HCT116 (cell line): Measurements from ENCODE around the gene EZH2. TPM values are rescaled to one million over a fixed set of nuclear protein-coding genes. Genes with fewer than 3 reads are reported as not detected.

Experiments used
- ATAC-seq: fragments of 200-7000 bp; cut with Tn5 transposase; 2 replicates; pipeline ENCODE4 v1.9.1; 2020; ENCODE audit warnings: mild to moderate bottlenecking, moderate library complexity
- BruUV-seq: library from RNA; stranded (reverse); fragments of 400-500 nt; replicated peaks from 2 replicates; lab custom pipeline; 2021; lab: Mats Ljungman, UMichigan
- CTCF ChIA-PET: fragments of 300-600 bp; sonication (Branson Sonifier 250); formaldehyde crosslinking; loops from one replicate; lab custom pipeline; 2021; ENCODE audit warnings: antibody characterized with exemption; lab: Charles Lee
- POLR2A ChIA-PET: fragments of 300-600, 350-600 bp; sonication (Branson Sonifier 250); formaldehyde crosslinking; loops from one replicate; lab custom pipeline; 2021; ENCODE audit warnings: antibody characterized with exemption; lab: Charles Lee
- RAD21 ChIA-PET, 2 experiments: fragments of 300-600 bp; sonication (Branson Sonifier 250); formaldehyde crosslinking; loops; one replicate each; lab custom pipeline; 2023; ENCODE audit warnings: low total read pairs in 2 of 2; ENCODE audit not compliant: uncharacterized antibody in 2 of 2, unreplicated experiment in 2 of 2, low non-redundant PET in 1 of 2; lab: Charles Lee
- DNase-seq: peaks from one replicate; pipeline ENCODE4 v3.0.0-alpha.2; 2010; ENCODE audit warnings: low read depth, low spot score
- H2AFZ ChIP-seq: fragments of 200-600 bp; shearing (Covaris generic), sonication (generic); 2 replicates; pipeline ENCODE4 v1.6.1; 2017; ENCODE audit warnings: low read depth, mixed run types, mixed read lengths, antibody characterized with exemption, low read length; ENCODE audit not compliant: poor library complexity, severe bottlenecking
- H3K27ac ChIP-seq: 2 replicates; pipeline ENCODE4 v1.5.1; 2012; ENCODE audit warnings: low read depth, low read length
- H3K27me3 ChIP-seq: fragments of 200-600 bp; sonication (generic); 2 replicates; pipeline ENCODE4 v1.6.1; 2016; ENCODE audit warnings: mixed run types, low read length, mixed read lengths; ENCODE audit not compliant: insufficient read depth
- H3K36me3 ChIP-seq, 2 experiments: fragments of 200-500 bp in 1 of 2; fragments of 200-600 bp in 1 of 2; sonication (Bioruptor generic) in 1 of 2; sonication (generic) in 1 of 2; 2 replicates each; pipeline versions ENCODE4 v1.5.1 to v1.6.1; 2014 to 2016; ENCODE audit warnings: low read length in 2 of 2, inconsistent platforms in 1 of 2, mixed read lengths in 1 of 2, mixed run types in 1 of 2; ENCODE audit not compliant: insufficient read depth in 2 of 2, control insufficient read depth in 1 of 2
- H3K4me1 ChIP-seq, 2 experiments: fragments of 200-600 bp in 1 of 2; sonication (generic) in 1 of 2; 2 replicates each; pipeline versions ENCODE4 v1.5.1 to v1.6.1; 2012 to 2017; ENCODE audit warnings: low read length in 2 of 2, inconsistent platforms in 1 of 2, mild to moderate bottlenecking in 1 of 2, mixed read lengths in 1 of 2, mixed run types in 1 of 2, moderate library complexity in 1 of 2; ENCODE audit not compliant: insufficient read depth in 2 of 2, control insufficient read depth in 1 of 2
- H3K4me2 ChIP-seq: fragments of 200-600 bp; sonication (generic); 2 replicates; pipeline ENCODE4 v1.6.1; 2017; ENCODE audit warnings: mixed run types, low read length, mixed read lengths
- H3K4me3 ChIP-seq, 2 experiments: fragments of 200-600 bp in 1 of 2; sonication (generic) in 1 of 2; replicated peaks in 1 of 2; 2 replicates each; pipeline ENCODE4 v1.5.1; 2011 to 2016; ENCODE audit warnings: low read length in 2 of 2, control low read depth in 1 of 2, low read depth in 1 of 2, mild to moderate bottlenecking in 1 of 2, mixed read lengths in 1 of 2, mixed run types in 1 of 2
- H3K79me2 ChIP-seq: fragments of 200-600 bp; sonication (generic); 2 replicates; pipeline ENCODE4 v1.6.1; 2017; ENCODE audit warnings: mild to moderate bottlenecking, mixed run types, low read length, moderate library complexity, mixed read lengths; ENCODE audit not compliant: insufficient read depth
- H3K9ac ChIP-seq: fragments of 200-600 bp; sonication (generic); 2 replicates; pipeline ENCODE4 v1.6.1; 2016; ENCODE audit warnings: low read length, mixed read lengths
- H3K9me2 ChIP-seq: fragments of 200-600 bp; sonication (generic), shearing (Covaris generic); 2 replicates; pipeline ENCODE4 v1.6.1; 2017; ENCODE audit warnings: mixed run types, mild to moderate bottlenecking, moderate library complexity; ENCODE audit not compliant: insufficient read depth
- H3K9me3 ChIP-seq, 2 experiments: fragments of 200-500 bp in 1 of 2; fragments of 200-600 bp in 1 of 2; sonication (Bioruptor generic) in 1 of 2; sonication (generic) in 1 of 2; 2 replicates each; pipeline ENCODE4 v1.6.1; 2014 to 2017; ENCODE audit warnings: low read length in 2 of 2, mixed read lengths in 2 of 2, inconsistent platforms in 1 of 2, low read depth in 1 of 2, mild to moderate bottlenecking in 1 of 2, mixed run types in 1 of 2, moderate library complexity in 1 of 2; ENCODE audit not compliant: control insufficient read depth in 1 of 2, insufficient read depth in 1 of 2
- H4K20me1 ChIP-seq: fragments of 200-600 bp; sonication (generic), shearing (Covaris generic); 2 replicates; pipeline ENCODE4 v1.6.1; 2017; ENCODE audit warnings: mixed run types, mild to moderate bottlenecking, moderate library complexity; ENCODE audit not compliant: insufficient read depth
- CEBPB ChIP-seq: IDR thresholded peaks from 2 replicates; pipeline ENCODE4 v1.6.1; 2012; ENCODE audit warnings: low read depth
- RAD21 ChIP-seq: IDR thresholded peaks from 2 replicates; pipeline ENCODE4 v1.6.1; 2012; ENCODE audit warnings: low read depth, mild to moderate bottlenecking
- YY1 ChIP-seq: IDR thresholded peaks from 2 replicates; pipeline ENCODE4 v1.6.1; 2011; ENCODE audit warnings: low read length, low read depth, moderate library complexity, mild to moderate bottlenecking; ENCODE audit not compliant: insufficient replicate concordance; ENCODE audit errors: extremely low read depth
- ZBTB33 ChIP-seq: IDR thresholded peaks from 2 replicates; pipeline ENCODE4 v1.6.1; 2011; ENCODE audit warnings: mild to moderate bottlenecking, low read length, moderate library complexity; ENCODE audit not compliant: insufficient replicate concordance; ENCODE audit errors: extremely low read depth
- ZNF274 ChIP-seq: fragments of 200-500 bp; sonication (Bioruptor generic); IDR thresholded peaks from 2 replicates; pipeline ENCODE4 v1.6.1; 2014; ENCODE audit warnings: mild to moderate bottlenecking, low read depth, low read length, inconsistent platforms
- intact Hi-C: fragments of 100-400 bp; cut with micrococcal nuclease; formaldehyde crosslinking; loops from 2 replicates; pipeline ENCODE4 v1.10.0; 2022
- total RNA-seq: library from RNA; stranded (reverse); gene quantifications from one replicate; pipeline ENCODE4 v1.2.1, GENCODE V29; 2021; ENCODE audit not compliant: unreplicated experiment

Gene EZH2
- total RNA-seq, 1 experiment from 2014 or later: 55.2 TPM

- TF ChIP-seq YY1: no peak
These were observed 25.5 kb upstream of the EZH2 start (continued) for GRCh38 chr7:148909568-148909967.

GRCh38 chr7:148906707-148907498 lies 22.8 kb upstream of the EZH2 start:
- Histone ChIP-seq H3K4me2 (no peak overlapping the region), H3K9ac (no peak overlapping the region), H3K9me2 (no peaks in the 10 kb centered on the region), H3K79me2 (no peaks in the 10 kb centered on the region), H3K27me3 (peaks cover 3% of the 10 kb centered on the region; the same call in 1 of the 2 replicates), H2AFZ (no peak overlapping the region), H4K20me1 (no peaks in the 10 kb centered on the region), H3K4me3 (no peak overlapping the region), H3K36me3 (no peaks in the 10 kb centered on the region), H3K4me1 (peaks cover 3 to 12% of the 10 kb centered on the region in 2 experiments; a peak in 3 of 4 replicates), H3K27ac (no peak overlapping the region), H3K9me3 (no peaks in the 10 kb centered on the region)
- TF ChIP-seq ZBTB33: no peak
- TF ChIP-seq CEBPB: no peak
- no peak for TF ChIP-seq ZNF274
- no peak for TF ChIP-seq RAD21
- ChIA-PET CTCF (no interaction called here), RAD21 (no interaction called here), POLR2A (no interaction called here)
- no peak for ATAC-seq
- no peak for DNase-seq
- intact Hi-C loops: no loop called here
- BruUV-seq: no TSS peak
